Right cardiac atrium (tissue), 5 donors: ENCODE measurements around the gene TMEM191C. TPM values are rescaled to one million over a fixed set of nuclear protein-coding genes. Genes with fewer than 3 reads are reported as not detected.
"Not testable (repeated sequence)": the region's sequence is repeated elsewhere in the genome, so short reads cannot be mapped to it uniquely, and the experiment has no call there.

Experiments
- ATAC-seq, 2 donors: fragments of 200-7000 bp; cut with Tn5 transposase; one replicate each; pipeline versions ENCODE4 v1.8.0 to v1.9.1; 2020; ENCODE audit warnings: moderate library complexity in 2 of 2, mild to moderate bottlenecking in 1 of 2
- DNase-seq, 3 donors: peaks; one replicate each; pipeline ENCODE4 v3.0.0-alpha.2; 2020
- H3K27ac ChIP-seq: one replicate; pipeline ENCODE4 v1.5.1; 2013; ENCODE audit warnings: mild to moderate bottlenecking, low read length, control low read depth, moderate library complexity
- H3K27me3 ChIP-seq: one replicate; pipeline ENCODE4 v1.6.1; 2013; ENCODE audit not compliant: control insufficient read depth, insufficient read depth
- H3K4me1 ChIP-seq: one replicate; pipeline ENCODE4 v1.6.1; 2013; ENCODE audit warnings: low read length; ENCODE audit not compliant: control insufficient read depth, insufficient read depth
- H3K4me3 ChIP-seq: one replicate; pipeline ENCODE4 v1.5.1; 2013; ENCODE audit warnings: low read length, control low read depth
- H3K9me3 ChIP-seq: one replicate; pipeline ENCODE4 v1.6.1; 2013; ENCODE audit warnings: low read length; ENCODE audit not compliant: control insufficient read depth
- WGBS: extraction: QIAGEN DNeasy Blood & Tissue Kit; methylation state at CpG from one replicate; pipeline ENCODE4 v1.1.7; 2013; 5-methylcytosine and 5-hydroxymethylcytosine counted together
- intact Hi-C, 4 donors: fragments of 100-400 bp; cut with DNase I; formaldehyde crosslinking; loops; one replicate each; pipeline versions ENCODE4 v1.11.0 to v1.14.0; 2022 to 2023
- polyA plus RNA-seq: library from polyadenylated mRNA; stranded (reverse); fragments of 200-250 nt; gene quantifications from one replicate; pipeline ENCODE4 v1.2.3, GENCODE V29; 2013
- total RNA-seq, 4 donors: library from RNA; stranded (reverse); fragmentation: NEBNext Ultra II Directional; extraction: Animal tissue kit (Norgen Biotek cat#: 25700); gene quantifications; one replicate each; pipeline ENCODE4 v1.2.1, GENCODE V29; 2021
- donor health status: healthy with polysubstance abuse.
- donor health status: DM: no; HTN: yes; CAD: no.
- donor health status: DM: no; HTN: no; CAD: no.
- donor health status: DM: no; HTN: yes; CAD: no; lungs with severe emphysema.
- donor health status: DM: yes; HTN: yes; CAD: no.

Gene TMEM191C
- total and polyA plus RNA-seq, 5 donors = 0.66 to 1.4 (median 0.94) TPM; not detected in 1

DNA sequence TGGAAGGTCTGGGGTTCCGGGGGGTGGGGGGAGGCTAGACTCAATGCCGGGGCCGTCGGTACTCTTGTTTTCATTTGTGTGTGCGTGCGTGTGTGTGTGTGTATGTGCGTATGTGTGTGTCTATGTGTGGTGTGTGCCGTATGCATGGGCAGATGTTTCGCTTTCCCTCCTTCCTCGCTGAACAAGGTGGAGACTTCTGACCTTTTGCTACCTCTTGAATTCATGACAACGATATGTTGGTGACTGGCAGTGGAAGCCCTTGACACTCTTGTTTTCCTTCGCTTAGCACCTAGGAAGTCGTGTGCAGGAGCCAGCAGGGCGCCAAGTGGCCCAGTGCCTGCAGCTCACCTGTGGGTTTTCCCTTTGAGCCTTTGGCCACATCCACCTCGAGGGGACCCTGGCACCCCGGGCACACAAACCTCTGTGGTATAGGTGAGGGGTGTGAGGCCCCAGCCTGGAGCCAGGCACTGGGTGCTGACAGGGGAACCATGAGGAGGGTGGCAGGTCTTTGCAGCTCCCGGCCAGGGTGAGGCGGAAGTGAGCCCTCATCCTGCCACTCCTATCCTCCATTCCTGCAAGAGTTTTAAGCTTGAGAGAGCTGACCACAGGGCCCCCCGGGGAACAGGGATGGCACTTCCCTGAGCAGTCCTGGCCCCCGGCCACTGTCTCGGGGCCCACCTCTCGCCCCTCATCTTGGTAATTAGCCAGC, 19.3 kb upstream of the TMEM191C start:
- no peaks in the 10 kb centered on the region for H3K4me1 ChIP-seq
- H3K4me3 ChIP-seq = no peak overlapping the region
- DNase-seq = peak; percentile 9 to 45 (median 37)
- H3K27ac ChIP-seq = no peak overlapping the region
- no peaks in the 10 kb centered on the region for H3K27me3 ChIP-seq
- intact Hi-C loops = no loop called here
- H3K9me3 ChIP-seq = no peaks in the 10 kb centered on the region
- 92% methylated on average over 22 of the region's 22 CpGs for WGBS
- ATAC-seq = no peak

DNA sequence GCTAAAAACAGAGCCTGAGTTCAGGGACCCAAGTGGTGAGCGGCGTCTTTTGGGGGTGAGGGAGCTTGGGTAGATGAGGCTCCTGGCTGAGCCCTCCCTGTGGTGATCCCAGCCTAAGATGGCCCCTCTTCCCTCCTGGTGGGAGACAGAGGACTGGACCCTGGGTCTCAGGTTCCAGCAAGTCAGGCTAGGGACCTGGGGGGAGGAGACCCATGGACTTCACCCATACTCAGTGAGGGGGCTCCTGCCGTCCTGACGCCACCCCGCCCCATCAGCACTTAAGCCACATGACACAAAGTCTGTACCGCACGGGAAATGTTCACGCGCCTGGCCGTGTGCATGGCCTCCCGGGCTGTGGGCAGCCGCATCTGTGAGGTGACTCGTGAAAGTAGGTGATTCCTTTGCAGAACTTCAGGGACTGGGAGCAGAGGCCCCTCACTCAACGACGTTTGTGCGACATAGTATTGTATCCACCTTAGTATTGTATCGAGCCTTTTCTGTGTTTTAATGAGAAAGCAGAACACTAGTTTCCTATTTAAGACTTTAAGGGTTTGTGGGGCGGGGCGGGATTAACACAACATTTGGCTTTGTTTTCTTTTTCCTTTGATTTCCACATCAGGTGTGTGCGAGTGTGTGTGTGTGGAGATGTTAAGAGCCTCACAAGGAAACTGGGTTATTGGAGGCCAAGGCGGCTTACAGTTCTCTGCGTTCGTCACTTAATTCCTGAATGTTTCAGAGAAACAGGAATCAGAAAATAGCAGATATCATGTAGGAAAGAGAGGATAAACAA, 18.4 kb upstream of the TMEM191C start:
- DNase-seq (peak; percentile 7 to 41 (median 14)), ATAC-seq (no peak)
- Histone ChIP-seq H3K27ac (no peak overlapping the region), H3K4me1 (no peaks in the 10 kb centered on the region), H3K9me3 (no peaks in the 10 kb centered on the region), H3K27me3 (no peaks in the 10 kb centered on the region), H3K4me3 (no peak overlapping the region)
- intact Hi-C loops = no loop called here
- 92% methylated on average over 23 of the region's 23 CpGs for WGBS

DNA sequence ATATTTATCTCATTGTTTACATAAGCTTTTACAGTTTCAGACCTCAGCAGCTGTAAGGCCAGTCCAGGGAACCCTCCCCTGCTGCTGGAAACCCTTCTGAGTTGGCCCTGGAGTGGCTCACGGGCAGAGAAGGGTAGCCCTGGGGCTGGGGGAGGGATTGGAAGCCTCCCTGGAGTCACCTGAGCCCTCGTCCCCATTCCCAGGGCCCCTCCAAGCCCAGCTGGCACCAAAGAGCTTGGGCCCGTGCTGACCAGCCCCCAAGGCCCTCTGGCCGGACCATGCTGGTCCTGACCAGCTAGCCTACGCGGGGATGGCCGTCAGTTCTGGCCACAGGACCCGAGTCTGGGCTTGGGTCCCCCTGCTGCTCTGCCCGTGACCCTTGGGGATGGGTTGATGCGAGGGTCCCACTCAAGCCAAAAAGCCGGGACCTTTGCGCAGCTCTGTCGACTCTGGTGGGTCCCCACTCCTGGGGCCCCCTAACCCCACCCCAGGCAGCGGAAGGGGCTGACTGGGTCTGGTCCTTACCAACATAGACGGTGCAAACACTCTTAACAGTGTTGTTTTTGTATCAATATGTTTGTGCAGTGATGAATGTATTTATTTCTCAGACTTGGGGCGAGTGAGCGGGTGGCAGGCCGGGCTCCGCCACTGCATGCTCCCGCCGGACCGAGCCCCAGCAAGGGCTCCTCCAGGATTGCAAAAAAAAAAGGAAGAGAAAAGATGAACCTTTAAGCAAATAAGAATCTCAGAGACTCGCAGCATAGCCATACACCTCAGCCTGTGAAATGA, 17.5 kb upstream of the TMEM191C start:
- intact Hi-C loops = no loop called here
- Histone ChIP-seq H3K27ac (no peak overlapping the region), H3K4me3 (no peak overlapping the region), H3K27me3 (no peaks in the 10 kb centered on the region), H3K4me1 (no peaks in the 10 kb centered on the region), H3K9me3 (no peaks in the 10 kb centered on the region)
- DNase-seq = peak; percentile 6 to 53 (median 48)
- no peak for ATAC-seq
- WGBS = 95% methylated on average over 23 of the region's 23 CpGs

DNA sequence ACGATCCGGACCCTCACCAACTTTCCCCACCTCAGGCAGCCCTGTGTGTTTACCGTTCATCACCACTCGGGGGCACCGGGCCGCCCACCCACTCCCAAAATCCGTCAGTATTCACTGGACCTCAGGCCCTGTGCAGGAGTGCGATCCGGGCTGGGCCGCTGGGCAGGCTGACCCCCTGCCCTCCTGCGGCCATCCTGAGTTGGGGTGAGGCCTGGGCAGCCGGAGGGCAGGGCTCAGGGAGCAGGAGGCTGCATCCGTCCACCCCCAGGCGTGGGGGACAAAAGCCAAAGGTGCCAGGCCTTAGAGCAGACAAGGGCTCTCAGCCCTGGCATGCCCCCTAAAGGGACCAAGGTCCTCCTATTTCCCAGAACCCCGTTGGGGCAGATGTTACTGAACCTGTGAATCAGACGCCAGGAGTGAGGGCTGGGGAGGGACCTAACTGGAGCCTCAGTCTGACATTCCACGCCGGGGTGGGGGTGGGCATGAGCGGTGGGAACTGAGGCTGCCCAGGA, 16.8 kb upstream of the TMEM191C start:
- ATAC-seq = no peak
- H3K9me3 ChIP-seq = no peaks in the 10 kb centered on the region
- no peaks in the 10 kb centered on the region for H3K27me3 ChIP-seq
- peak; percentile 6 to 53 (median 18) for DNase-seq
- no peak overlapping the region for H3K4me3 ChIP-seq
- 85% methylated on average over 19 of the region's 19 CpGs for WGBS
- H3K4me1 ChIP-seq = no peaks in the 10 kb centered on the region
- intact Hi-C loops = no loop called here
- no peak overlapping the region for H3K27ac ChIP-seq

DNA sequence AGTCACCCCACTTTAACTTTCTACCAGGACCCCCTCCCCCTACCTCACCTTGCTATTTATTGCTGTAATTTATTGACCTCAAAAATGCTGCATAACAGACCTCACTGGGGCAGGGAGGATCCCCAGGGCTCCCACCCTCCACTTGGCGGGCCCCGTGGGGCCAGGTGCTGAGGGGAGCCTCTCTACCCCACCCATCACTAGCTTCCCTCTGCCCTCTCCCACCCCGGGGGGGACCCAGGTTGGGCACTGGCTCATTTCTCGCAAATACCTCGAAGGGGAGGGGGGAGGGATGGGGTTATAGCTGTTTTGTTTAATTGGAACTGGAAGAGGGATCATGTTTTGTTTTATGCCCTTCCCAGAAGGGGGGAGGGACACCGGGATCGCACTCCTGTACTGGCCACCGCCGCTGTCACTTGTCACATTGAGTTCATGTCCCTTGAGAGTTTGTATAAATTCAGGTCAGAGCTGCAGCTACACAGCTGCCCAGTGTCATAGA, 16.3 kb upstream of the TMEM191C start:
- DNase-seq (peak in 2 of 3 donors; percentile 6 to 35), ATAC-seq (no peak)
- 79% methylated on average over 9 of the region's 9 CpGs for WGBS
- Histone ChIP-seq H3K9me3 (no peaks in the 10 kb centered on the region), H3K4me3 (no peak overlapping the region), H3K27me3 (no peaks in the 10 kb centered on the region), H3K27ac (no peak overlapping the region), H3K4me1 (no peaks in the 10 kb centered on the region)
- intact Hi-C loops = no loop called here

DNA sequence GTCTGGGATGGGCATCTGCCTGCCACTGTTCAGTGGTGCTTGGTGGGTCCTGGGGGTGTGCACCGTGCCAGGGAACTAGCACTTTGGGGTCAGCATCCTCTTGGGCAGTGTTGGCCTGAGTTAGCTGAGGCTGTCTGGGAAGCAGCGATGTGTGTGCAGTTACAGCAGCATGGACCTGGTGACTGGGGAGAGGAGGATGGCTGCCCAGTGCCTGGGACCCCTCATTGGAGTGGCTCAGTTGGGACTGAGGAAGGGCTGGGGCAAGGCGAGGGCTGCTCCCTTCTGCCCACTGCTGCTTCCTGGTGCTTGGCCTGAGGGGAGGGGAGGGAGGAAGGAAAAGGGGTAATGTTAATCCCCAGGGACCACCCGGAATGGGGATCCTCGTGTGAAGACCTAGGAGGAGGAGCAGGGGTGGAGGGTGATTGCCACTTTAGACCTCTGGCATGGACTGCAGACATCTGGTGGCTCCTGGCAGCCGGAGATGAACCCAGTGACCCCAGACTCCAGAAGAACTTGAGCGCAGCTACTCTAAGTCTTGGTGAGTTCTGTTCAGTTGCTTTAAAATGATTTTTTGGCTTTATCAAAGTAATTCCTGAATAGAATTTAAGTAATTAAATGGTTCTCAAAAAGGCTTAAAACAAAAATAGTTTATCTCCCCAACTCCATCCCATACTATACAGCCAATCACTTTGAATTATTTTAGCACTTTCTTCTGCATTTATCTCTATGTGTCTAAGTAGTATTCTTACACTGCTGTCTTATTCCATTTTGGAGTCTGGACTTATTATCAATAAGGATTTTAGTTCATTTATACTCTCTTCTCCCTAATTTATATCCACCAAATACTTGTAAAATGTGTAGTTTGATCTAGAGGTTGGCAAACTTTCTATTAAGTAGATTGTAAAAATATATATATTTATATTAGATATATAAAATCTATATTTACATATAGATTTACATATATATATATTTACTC, 15.4 kb upstream of the TMEM191C start:
- intact Hi-C loops = no loop called here
- DNase-seq = peak in 1 of 3 donors; percentile 41
- ATAC-seq = no peak

DNA sequence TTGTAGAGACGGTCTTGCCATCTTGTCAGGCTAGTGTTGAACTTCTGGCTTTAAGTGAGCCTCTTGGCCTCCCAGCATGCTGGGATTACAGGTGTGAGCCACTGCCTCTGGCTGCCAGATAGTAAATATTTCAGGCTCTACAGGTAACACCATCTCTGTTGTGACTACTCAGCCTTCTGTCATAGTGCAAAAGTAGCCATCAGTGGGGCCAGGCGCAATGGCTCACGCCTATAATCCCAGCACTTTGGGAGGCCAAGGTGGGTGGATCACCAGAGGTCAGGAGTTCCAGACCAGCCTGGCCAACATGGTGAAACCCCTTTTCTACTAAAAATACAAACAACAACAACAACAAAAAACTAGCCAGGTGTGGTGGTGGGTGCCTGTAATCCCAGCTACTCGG, 14.5 kb upstream of the TMEM191C start:
- intact Hi-C loops, H3K4me3 ChIP-seq, H3K27me3 ChIP-seq, H3K9me3 ChIP-seq, ATAC-seq, H3K4me1 ChIP-seq, H3K27ac ChIP-seq: not testable (repeated sequence)
- peak in 1 of 3 donors; percentile 9 for DNase-seq
- WGBS = 96% methylated on average over 4 of the region's 4 CpGs

More for the DNA sequence above, 15.4 kb upstream of the TMEM191C start:
- Histone ChIP-seq H3K27ac (no peak overlapping the region), H3K9me3 (no peaks in the 10 kb centered on the region), H3K4me3 (no peak overlapping the region), H3K4me1 (no peaks in the 10 kb centered on the region), H3K27me3 (no peaks in the 10 kb centered on the region)
- 78% methylated on average over 7 of the region's 7 CpGs for WGBS

DNA sequence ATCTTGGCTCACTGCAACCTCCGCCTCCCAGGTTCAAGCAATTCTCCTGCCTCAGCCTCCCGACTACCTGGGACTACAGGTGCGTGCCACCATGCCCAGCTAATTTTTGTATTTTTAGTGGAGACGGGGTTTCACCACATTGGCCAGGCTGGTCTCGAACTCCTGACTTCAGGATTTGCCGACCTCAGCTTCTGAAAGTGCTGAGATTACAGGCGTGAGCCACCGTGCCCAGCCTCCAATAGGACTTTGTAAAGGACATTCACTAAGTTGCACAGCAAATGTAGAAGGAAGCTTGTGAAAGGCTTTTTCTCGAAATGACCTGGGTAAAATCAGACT, 12.2 kb upstream of the TMEM191C start:
- H3K4me1 ChIP-seq, H3K27ac ChIP-seq, H3K9me3 ChIP-seq, ATAC-seq, H3K4me3 ChIP-seq, DNase-seq, H3K27me3 ChIP-seq, intact Hi-C loops: not testable (repeated sequence)
- 88% methylated on average over 9 of the region's 9 CpGs for WGBS

DNA sequence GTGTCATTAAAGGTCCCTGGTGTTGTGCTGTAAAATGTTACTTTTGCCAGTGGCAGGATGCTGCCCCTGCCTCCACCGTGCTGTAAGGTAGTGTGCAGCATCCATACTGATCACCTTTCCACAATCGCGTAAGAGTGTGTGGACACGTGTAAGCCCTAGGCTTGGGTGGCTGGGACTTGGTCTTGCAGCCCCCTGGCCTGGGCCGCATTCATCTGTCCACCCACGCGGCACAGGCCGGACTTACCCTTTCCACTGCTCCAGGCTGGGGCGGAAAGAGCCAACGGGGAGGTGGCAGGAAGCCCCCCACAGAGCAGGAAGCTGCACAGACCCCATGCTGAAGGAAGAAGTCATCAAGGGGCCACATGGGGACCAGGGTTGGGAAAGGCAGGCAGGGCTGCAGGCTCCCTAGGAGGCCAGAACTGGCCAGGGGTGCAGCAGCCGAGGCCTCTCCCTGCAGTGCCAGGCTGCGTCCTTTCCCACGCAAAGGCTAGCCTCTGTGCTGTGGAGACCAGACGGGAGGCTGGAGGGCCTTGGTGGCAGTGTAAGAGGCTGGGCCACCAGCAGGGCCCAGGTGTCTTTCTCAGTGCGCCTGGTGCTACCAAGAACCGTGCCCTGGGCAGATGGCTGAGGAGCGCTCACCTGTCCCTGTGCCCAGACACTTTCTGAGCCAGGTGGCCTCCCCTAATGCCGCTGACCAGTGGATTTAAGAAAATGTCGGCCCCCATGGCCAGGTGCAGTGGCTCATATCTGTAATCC, 11.7 kb upstream of the TMEM191C start:
- no peak overlapping the region for H3K4me3 ChIP-seq
- no peaks in the 10 kb centered on the region for H3K9me3 ChIP-seq
- intact Hi-C loops = no loop called here
- DNase-seq (peak in 2 of 3 donors; percentile 33 to 42), ATAC-seq (no peak)
- no peak overlapping the region for H3K27ac ChIP-seq
- WGBS = 86% methylated on average over 19 of the region's 19 CpGs
- H3K4me1 ChIP-seq = no peaks in the 10 kb centered on the region
- H3K27me3 ChIP-seq = no peaks in the 10 kb centered on the region
